Measurements from ENCODE around the gene ACTL8.

ACTL8 gene

DNA sequence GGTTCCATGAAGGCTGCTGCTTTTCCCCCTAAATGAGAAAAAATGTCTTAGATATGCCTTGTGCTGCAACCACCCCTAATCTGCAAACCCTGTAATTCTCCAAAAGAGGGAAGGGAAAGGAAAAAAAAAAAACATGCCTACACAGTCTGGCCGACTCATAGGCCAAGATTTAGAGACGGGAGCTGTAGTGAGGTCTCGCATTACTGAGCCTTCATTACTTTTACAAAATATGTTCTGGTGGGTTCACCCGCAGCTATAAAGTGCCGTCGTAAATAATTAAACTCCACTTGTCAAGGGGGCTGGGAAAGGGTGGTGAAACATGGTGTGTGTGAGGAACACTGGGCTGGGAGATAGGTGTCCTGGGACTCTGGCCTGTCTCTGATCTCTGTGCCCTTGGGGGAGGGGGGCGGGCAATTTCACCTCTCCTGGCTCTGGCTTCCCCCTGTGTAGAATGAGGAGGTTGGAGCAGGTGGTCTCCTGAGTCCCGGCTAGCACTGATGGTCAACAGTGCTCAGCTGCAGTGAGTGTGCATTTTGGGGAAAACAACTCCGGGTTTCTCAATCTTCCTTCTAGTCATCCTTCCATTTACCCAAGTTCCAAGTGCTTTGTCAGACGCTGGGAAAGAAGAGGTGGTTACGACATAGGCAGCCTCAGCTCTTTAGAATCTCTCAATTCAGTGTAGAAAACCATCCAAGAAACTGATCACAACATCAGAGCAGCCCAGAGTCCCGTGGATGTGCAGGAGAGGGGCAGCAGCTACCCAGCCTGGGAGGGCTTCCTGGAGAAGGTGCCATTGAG, 82.3 kb downstream of the ACTL8 start:
- in situ Hi-C loops (cut with MboI; ENCODE audit: low sequenced_read_pairs) = no loop called here

- in situ Hi-C loops (cut with MboI; ENCODE audit: low sequenced_read_pairs) = no loop called here
These were observed 84.6 kb downstream of the ACTL8 start for GRCh38 chr1:17839641-17840196.

DNA sequence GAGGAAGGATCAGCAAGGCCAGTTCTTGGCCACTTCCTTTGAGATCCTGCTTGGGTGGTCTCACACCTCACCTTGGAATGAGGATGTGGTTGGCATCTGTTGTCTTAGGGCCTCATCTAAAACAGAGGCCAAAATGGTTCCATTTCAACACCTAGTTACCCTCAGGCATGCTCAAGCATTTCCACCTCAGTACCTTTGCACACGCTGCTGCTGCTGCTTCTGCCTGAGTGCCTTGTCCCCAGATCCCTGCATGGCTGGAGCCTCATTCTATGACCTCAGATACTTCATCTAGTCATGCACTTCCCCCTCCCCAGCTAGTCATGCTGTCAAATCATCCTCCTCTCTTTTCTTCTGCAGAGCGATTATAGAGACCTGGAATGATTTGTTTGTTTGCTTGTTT, 86.8 kb downstream of the ACTL8 start:
- in situ Hi-C loops (cut with MboI; ENCODE audit: low sequenced_read_pairs) = no loop called here

DNA sequence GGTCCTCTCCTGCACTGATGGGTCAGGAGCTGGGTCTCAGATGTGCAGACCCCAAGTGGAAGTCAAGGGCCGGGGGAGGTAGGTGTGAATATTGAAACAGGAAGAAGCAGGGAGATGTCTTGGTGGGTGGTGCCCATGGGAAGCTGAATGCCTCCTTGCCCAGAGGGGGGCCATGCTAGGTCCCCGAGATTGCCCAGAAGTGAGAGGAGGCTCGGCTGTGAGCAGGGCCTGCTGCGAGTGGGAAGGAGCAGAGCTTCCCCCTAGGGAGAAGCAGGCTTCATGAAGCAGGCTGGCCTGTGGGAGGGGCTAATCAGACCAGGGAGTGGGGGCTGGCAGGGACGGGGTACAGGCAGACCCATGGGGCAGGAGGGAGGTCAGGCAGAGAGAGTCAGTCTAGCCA, 87.6 kb downstream of the ACTL8 start:
- in situ Hi-C loops (cut with MboI; ENCODE audit: low sequenced_read_pairs) = no loop called here

GRCh38 chr1:17844185-17844826, 89.2 kb downstream of the ACTL8 start:
- in situ Hi-C loops (cut with MboI; ENCODE audit: low sequenced_read_pairs) = no loop called here

- in situ Hi-C loops (cut with MboI; ENCODE audit: low sequenced_read_pairs) = no loop called here
These were observed 90.5 kb downstream of the ACTL8 start for GRCh38 chr1:17845583-17845982.

- in situ Hi-C loops (cut with MboI; ENCODE audit: low sequenced_read_pairs) = no loop called here
These were observed 91.2 kb downstream of the ACTL8 start for GRCh38 chr1:17846341-17846740.

- in situ Hi-C loops (cut with MboI; ENCODE audit: low sequenced_read_pairs) = no loop called here
These were observed 92.0 kb downstream of the ACTL8 start for GRCh38 chr1:17847111-17847510.

DNA sequence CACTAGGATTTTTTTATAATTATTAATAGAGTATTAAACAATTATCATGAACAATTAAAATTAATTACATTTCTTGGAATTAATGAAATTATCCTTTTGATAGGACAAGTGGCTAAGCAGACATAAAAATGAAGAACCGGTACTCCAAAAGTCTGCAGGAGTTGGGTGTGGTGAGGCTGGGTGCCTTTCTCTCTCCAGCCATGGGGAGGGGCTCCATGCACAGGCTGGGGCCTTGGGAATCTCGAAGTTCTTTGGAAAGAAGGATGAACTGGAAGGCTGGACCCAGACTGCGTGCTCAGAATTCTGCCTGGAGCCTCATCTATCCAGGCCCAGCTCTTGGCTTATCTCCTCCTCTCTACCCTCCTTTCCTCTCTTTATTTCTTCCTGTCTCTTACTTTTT, 94.1 kb downstream of the ACTL8 start:
- in situ Hi-C loops (cut with MboI; ENCODE audit: low sequenced_read_pairs) = no loop called here

DNA sequence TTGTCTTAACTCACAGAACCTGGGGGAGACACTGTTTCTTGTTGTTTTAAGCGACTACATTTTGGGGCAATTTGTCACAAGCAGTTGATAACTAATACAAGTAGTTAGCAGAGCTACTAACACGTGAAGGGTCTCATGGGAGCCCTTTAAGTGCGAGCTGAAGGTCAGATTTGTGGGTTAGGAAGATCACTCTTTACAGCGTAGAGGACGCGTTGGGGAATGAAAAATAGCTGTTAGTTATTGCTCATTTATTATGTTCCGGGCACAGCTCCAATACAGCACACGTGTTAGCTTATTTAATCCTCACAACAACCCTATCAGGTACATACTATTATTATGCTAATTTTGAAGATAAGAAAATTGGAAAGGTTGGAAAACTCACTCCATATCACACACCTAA, 95.9 kb downstream of the ACTL8 start:
- in situ Hi-C loops (cut with MboI; ENCODE audit: low sequenced_read_pairs) = no loop called here

DNA sequence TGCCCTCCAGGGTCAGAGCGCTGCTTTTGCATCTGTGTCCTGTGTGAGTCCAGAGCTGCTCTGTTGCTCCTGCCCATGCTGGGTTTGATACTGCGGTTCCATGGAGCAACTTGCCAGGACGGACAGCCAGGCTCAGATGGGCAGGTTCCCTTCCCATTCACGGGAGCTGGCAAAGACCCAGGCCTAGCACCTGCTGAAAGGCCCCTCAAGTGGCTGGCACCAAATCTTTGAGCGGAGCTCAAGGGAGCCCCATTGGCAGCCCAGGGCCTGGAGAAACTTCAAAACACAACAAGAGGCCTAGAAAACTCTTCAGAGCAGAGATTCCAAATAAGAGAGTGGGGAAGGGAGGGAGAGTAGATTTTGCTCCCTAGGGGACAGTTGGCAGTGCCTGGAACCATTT, 97.2 kb downstream of the ACTL8 start:
- in situ Hi-C loops (cut with MboI; ENCODE audit: low sequenced_read_pairs) = no loop called here

GRCh38 chr1:17853241-17853935, 98.3 kb downstream of the ACTL8 start:
- in situ Hi-C loops (cut with MboI; ENCODE audit: low sequenced_read_pairs) = no loop called here

DNA sequence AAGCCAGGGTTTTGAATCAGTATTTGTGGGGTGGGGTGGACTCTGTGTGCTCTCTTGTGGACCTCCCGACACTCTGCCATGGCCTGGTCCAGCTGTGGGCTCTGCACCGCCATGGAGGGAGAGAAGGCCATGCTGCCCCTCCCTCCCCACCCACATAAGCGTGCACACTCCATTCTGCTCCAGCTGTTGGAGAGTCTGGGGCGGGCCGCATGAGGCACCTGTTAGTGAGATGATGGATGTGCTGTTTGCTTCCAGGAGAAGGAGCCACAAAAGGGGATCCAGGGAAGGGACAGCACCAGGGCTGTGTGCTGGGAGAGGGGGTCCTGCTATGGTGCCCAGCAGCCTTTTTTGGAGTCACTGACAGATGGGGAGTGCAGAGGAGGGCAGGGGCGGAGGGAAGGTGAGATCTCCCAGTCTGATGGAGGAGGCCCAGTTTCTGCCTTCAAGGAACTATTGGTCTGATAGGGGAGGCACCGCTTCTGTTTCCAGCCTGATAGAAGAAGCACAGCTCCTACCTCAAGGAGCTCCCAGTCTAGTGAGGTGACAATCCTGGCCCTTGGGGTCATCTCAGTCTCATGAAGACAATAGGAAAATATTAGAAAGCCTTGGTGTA, 101.5 kb downstream of the ACTL8 start:
- in situ Hi-C loops (cut with MboI; ENCODE audit: low sequenced_read_pairs) = no loop called here

DNA sequence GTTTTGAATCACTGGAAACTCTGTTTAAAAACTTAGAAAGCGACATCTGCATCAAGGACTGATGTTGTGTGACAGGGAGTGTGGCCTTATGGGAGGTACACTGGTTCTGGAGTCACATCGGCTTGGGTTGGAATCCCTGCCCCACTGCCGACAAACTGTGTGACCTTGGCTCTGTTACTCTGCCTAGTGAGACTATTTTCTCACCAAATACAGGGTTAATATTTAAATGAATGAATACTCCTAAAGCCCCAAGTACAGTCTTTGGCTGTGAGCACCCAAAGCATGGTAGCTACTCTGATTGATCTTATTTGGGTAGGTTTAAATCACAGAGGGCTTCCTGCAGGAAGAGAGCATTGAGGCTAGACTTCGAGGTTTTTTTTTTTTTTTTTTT, 102.0 kb downstream of the ACTL8 start:
- in situ Hi-C loops (cut with MboI; ENCODE audit: low sequenced_read_pairs) = no loop called here

DNA sequence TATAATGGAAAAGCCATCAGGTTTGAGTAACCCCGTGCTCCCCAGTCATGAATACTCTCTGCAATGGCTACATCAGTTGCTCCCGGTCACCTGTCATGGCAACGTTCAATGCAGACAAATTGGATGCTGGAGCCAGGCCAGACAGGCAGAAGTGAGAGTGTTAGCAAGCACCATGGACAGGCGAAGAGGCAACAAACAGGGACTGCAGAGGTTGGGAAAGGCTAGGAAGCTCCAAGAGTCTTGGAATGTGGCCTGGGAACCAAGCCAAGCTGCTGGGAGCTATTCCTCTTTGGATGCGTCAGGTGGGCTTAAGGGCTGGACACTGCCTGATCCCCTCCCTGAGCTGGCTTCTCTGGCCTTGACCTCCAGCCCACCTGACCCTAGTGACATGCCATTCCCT, 102.9 kb downstream of the ACTL8 start:
- in situ Hi-C loops (cut with MboI; ENCODE audit: low sequenced_read_pairs) = no loop called here

DNA sequence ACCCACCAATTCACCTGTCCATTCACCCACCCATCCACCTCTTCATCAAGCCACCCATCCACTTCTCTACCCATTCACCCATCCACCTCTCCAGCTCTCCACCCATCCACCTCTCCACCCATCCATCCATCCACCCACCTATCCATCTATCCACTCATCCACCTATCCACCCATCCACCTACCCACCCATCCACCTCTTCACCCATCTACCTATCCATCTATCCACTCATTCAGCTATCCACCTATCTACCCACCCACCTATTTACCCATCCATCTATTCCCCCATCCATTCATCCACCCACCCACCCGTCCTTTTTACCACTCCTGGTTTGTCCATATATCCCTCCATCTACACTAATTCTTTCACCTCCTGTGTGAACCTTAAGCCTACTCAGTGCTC, 105.7 kb downstream of the ACTL8 start:
- in situ Hi-C loops (cut with MboI; ENCODE audit: low sequenced_read_pairs) = no loop called here

GRCh38 chr1:17861685-17862084, 106.6 kb downstream of the ACTL8 start:
- in situ Hi-C loops (cut with MboI; ENCODE audit: low sequenced_read_pairs) = no loop called here

DNA sequence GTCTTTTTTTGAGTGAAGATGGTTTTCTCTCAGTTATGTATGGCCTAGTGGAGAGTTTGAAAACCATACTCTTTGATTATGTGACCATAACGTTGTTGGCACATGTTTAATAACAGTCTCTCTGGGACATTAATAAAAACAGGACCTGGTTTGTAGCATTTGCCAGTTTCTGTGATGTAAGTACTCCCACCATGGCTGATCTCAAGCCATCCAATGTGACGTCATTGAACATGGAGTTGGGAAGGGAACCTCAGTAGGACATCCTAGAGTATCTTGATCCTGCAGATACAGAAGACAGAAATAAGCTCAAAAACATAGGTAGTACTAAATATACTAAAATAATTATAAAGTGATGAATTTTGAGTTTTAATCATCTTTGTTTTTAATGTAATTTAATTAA, 107.0 kb downstream of the ACTL8 start:
- in situ Hi-C loops (cut with MboI; ENCODE audit: low sequenced_read_pairs) = no loop called here

DNA sequence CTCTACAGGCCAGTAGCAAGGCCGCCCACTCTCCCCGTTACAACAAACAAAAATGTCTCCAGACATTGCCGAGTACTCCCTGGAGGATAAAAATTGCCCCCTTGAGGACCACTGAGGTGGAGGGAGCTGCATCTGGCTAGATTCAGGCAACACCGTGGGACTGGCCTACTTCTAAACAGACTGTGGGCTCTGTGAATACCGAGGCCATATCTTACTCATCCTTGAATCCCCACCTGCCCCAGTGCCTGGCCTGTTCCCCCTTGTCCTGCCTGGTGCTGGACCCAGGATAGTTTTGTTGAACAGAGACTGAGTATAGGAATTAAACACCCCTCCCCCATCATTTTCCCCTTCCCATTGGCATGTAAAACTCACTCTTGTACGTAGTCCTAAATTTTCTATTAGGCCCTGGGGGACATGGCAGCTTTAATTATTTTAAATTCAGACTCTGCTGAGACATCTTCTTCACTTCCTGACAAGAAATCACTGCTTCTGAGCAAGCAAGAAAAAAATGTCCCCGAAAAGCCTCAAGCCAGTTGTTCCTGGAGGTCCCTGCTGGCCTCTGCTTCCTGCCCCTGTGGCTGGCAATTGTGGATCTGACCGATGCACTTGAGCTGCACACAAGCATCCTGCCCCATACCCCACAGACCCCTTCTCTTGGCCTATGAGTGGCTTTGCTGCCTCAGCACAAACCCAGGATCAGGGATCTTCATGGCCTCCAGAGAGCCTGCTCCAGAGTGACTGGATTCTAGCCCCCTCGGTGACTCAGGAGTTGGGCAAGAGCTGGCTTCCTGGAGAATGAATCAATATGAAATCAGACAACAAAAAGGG, 111.0 kb downstream of the ACTL8 start:
- in situ Hi-C loops (cut with MboI; ENCODE audit: low sequenced_read_pairs) = no loop called here

GRCh38 chr1:17866740-17867029, 111.6 kb downstream of the ACTL8 start:
- in situ Hi-C loops (cut with MboI; ENCODE audit: low sequenced_read_pairs) = no loop called here

DNA sequence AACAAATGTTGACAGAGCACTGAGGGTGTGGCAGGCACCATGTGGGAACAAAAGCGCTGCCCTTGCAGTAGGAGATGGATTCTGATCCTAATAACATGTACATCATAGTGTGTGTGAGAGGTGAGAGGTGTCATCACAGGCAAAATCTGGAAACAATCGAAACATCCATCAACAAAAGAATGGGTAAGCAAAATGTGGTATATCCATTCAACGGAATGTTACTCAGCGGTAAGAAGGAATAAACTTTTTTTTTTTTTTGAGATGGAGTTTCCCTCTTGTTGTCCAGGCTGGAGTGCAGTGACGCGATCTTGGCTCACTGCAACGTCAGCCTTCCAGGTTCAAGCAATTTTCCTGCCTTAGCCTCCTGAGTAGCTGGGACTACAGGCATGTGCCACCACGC, 112.3 kb downstream of the ACTL8 start:
- in situ Hi-C loops (cut with MboI; ENCODE audit: low sequenced_read_pairs) = no loop called here

All from HL-60/S4 (cell line).